Stimulated activated effector memory CD8-positive, alpha-beta T cell treated with anti-CD3 and anti-CD28 coated beads, Interleukin-12 subunit alpha, Interleukin-12 subunit beta, amount 100 ng/mL, for 72 hours (primary cell): ENCODE measurements around the gene ANXA9.

ENCODE experiments used
- ATAC-seq: fragments of 150-1000 bp; cut with Tn5 transposase; 2 replicates; pipeline ENCODE4 v1.10.0; 2021
- DNase-seq, 2 donors: peaks; one replicate each; pipeline ENCODE4 v3.0.0; 2021 to 2022; ENCODE audit warnings: low spot score in 2 of 2
- H3K27ac Mint-ChIP-seq: one replicate; pipeline ENCODE4 v1.8.0; 2022; ENCODE audit warnings: mild to moderate bottlenecking, mixed read lengths
- H3K36me3 Mint-ChIP-seq: one replicate; pipeline ENCODE4 v1.8.0; 2022; ENCODE audit warnings: mild to moderate bottlenecking, mixed read lengths
- H3K4me1 Mint-ChIP-seq: one replicate; pipeline ENCODE4 v1.8.0; 2022; ENCODE audit warnings: mixed read lengths
- H3K4me3 Mint-ChIP-seq: one replicate; pipeline ENCODE4 v1.8.0; 2022; ENCODE audit warnings: mild to moderate bottlenecking, mixed read lengths
- H3K9me3 Mint-ChIP-seq: one replicate; pipeline ENCODE4 v1.8.0; 2022; ENCODE audit warnings: mixed read lengths

Gene ANXA9

GRCh38 chr1:150981805-150982712 is at the start of gene ANXA9:
ANXA9 (plus strand) TSS chr1:150982292; CDS start chr1:150983106, 814 bp downstream.
- H3K36me3 Mint-ChIP-seq: peaks cover 6% of the 10 kb centered on the region
- no peaks in the 10 kb centered on the region for H3K9me3 Mint-ChIP-seq
- H3K27ac Mint-ChIP-seq: no peak within 1 kb of the TSS
- ATAC-seq (peak; percentile 73), DNase-seq (no peak)
- H3K4me1 Mint-ChIP-seq: peaks cover 8% of the 10 kb centered on the region
- no peak within 1 kb of the TSS for H3K4me3 Mint-ChIP-seq

GRCh38 chr1:150944856-150945255 is 37.2 kb upstream of the ANXA9 start:
- Mint-ChIP-seq H3K9me3 (no peaks in the 10 kb centered on the region), H3K36me3 (peaks cover 100% of the 10 kb centered on the region), H3K27ac (peak overlapping the region; percentile 82), H3K4me3 (no peak overlapping the region), H3K4me1 (peaks cover 6% of the 10 kb centered on the region)
- ATAC-seq (no peak), DNase-seq (no peak)

DNA sequence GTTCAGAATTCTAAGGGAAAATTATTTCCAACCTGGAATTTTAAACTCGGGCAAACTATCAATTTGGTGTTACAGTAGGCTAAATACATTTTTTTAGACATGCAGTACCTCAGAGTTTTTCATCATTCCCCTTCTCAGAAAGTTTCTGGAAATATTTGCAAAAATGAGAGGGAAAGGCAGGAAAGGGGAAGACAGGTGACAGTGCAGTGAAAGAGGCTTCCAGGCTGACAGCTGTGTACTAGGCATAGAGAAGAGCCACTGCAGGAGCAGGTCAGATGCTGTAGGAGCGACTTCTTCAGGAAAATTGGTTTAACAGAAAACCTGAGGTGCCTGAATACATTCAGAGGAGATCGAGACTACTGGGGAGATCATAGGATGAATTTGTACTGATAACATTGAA is 27.4 kb upstream of the ANXA9 start:
- no peak for DNase-seq
- Mint-ChIP-seq H3K4me1 (peaks cover 5% of the 10 kb centered on the region), H3K36me3 (peaks cover 100% of the 10 kb centered on the region), H3K4me3 (no peak overlapping the region), H3K27ac (peak overlapping the region; percentile 40), H3K9me3 (no peaks in the 10 kb centered on the region)
- ATAC-seq: no peak

- Mint-ChIP-seq H3K27ac (peak overlapping the region; percentile 85), H3K36me3 (peaks cover 100% of the 10 kb centered on the region), H3K4me3 (no peak overlapping the region), H3K9me3 (no peaks in the 10 kb centered on the region), H3K4me1 (peaks cover 5% of the 10 kb centered on the region)
- no peak for ATAC-seq
- no peak for DNase-seq
Measured at GRCh38 chr1:150955280-150955679, 26.8 kb upstream of the ANXA9 start.

GRCh38 chr1:150957666-150958065 is 24.4 kb upstream of the ANXA9 start:
- Mint-ChIP-seq H3K4me3 (no peak overlapping the region), H3K36me3 (peaks cover 100% of the 10 kb centered on the region), H3K27ac (no peak overlapping the region), H3K9me3 (no peaks in the 10 kb centered on the region), H3K4me1 (peaks cover 5% of the 10 kb centered on the region)
- DNase-seq (no peak), ATAC-seq (no peak)

DNA sequence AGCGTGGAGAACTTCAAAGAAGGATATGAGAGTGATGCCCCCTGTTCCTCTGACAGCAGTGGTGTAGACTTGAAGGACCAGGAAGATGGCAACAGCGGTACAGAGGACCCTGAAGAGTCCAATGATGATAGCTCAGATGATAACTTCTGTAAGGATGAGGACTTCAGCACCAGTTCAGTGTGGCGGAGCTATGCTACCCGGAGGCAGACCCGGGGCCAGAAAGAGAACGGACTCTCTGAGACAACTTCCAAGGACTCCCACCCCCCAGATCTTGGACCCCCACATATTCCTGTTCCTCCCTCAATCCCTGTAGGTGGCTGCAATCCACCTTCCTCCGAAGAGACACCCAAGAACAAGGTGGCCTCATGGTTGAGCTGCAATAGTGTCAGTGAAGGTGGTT is 21.4 kb upstream of the ANXA9 start:
- Mint-ChIP-seq H3K4me1 (peaks cover 5% of the 10 kb centered on the region), H3K36me3 (peaks cover 99% of the 10 kb centered on the region), H3K9me3 (no peaks in the 10 kb centered on the region), H3K27ac (no peak overlapping the region), H3K4me3 (no peak overlapping the region)
- ATAC-seq (no peak), DNase-seq (no peak)

DNA sequence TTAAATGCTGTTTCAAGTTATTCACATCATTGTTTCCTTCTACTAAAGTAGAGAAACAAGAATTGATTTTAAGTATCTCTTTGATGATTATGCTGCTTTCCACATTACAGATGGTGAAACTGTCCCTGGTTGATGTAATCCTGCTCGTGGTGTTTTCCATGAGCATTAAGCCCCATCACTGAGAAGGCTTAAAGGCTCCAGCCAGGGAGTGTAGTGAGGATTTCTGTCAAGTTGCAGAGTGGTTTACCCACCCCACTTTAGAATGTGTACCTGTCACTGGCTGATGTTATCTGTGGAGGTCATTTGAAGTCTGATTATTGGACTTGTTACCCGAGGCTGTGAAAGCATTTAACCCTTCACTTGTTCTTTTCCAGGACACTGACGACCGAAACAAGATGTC is 20.3 kb upstream of the ANXA9 start:
- ATAC-seq (no peak), DNase-seq (no peak)
- Mint-ChIP-seq H3K4me3 (no peak overlapping the region), H3K27ac (no peak overlapping the region), H3K4me1 (peaks cover 5% of the 10 kb centered on the region), H3K36me3 (peaks cover 99% of the 10 kb centered on the region), H3K9me3 (no peaks in the 10 kb centered on the region)

DNA sequence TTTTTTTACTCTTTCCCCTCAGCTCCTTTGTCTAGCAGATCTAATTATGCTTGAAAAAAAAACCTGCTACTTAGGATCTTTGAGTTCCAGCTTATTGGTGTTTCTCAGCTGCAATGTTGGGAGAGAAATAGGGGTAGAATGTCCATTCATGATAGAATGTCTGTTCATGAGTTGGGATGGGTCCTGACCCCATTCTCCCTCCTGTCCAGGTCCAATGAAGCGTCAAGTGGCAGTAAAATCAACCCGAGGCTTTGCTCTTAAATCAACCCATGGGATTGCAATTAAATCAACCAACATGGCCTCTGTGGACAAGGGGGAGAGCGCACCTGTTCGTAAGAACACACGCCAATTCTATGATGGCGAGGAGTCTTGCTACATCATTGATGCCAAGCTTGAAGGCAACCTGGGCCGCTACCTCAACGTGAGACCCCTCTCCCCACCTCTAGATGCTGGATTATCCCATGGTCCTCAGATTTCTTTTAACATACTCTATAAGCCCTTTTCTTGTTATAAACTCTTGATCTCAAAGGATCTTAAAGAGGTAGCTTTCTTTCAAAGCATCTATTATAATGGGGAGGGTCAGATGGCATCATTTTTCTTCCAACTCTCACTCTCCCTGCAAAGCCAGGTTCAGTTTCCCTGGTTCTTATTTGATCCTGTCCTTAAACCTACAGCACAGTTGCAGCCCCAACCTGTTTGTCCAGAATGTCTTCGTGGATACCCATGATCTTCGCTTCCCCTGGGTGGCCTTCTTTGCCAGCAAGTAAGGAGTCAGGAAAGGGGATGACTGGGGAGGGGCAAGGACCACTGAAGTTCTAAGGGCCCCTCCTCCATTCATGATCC is 18.6 kb upstream of the ANXA9 start:
- H3K27ac Mint-ChIP-seq: peak overlapping the region; percentile 10
- DNase-seq: no peak
- no peak overlapping the region for H3K4me3 Mint-ChIP-seq
- peaks cover 99% of the 10 kb centered on the region for H3K36me3 Mint-ChIP-seq
- no peak for ATAC-seq
- no peaks in the 10 kb centered on the region for H3K9me3 Mint-ChIP-seq
- H3K4me1 Mint-ChIP-seq: no peaks in the 10 kb centered on the region

DNA sequence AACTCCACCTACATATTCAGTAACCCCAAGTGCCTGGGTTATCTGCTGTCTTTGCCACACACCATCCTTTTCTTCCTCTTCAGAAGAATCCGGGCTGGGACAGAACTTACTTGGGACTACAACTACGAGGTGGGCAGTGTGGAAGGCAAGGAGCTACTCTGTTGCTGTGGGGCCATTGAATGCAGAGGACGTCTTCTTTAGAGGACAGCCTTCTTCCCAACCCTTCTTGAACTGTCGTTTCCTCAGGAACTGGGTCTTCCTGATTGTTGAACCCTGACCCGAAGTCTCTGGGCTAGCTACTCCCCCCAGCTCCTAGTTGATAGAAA is 18.0 kb upstream of the ANXA9 start:
- Mint-ChIP-seq H3K4me1 (no peaks in the 10 kb centered on the region), H3K27ac (peak overlapping the region; percentile 10), H3K9me3 (no peaks in the 10 kb centered on the region), H3K4me3 (no peak overlapping the region), H3K36me3 (peaks cover 99% of the 10 kb centered on the region)
- DNase-seq: no peak
- ATAC-seq: no peak

- H3K4me3 Mint-ChIP-seq: no peak overlapping the region
- H3K27ac Mint-ChIP-seq: no peak overlapping the region
- H3K36me3 Mint-ChIP-seq: peaks cover 94% of the 10 kb centered on the region
- peaks cover 7% of the 10 kb centered on the region for H3K4me1 Mint-ChIP-seq
- DNase-seq (no peak), ATAC-seq (no peak)
- H3K9me3 Mint-ChIP-seq: no peaks in the 10 kb centered on the region
Measured at GRCh38 chr1:150965605-150966004, 16.5 kb upstream of the ANXA9 start.

GRCh38 chr1:150966011-150966410 is 16.1 kb upstream of the ANXA9 start:
- H3K27ac Mint-ChIP-seq: peak overlapping the region; percentile 83
- ATAC-seq (no peak), DNase-seq (no peak)
- H3K4me1 Mint-ChIP-seq: peaks cover 11% of the 10 kb centered on the region
- no peak overlapping the region for H3K4me3 Mint-ChIP-seq
- H3K36me3 Mint-ChIP-seq: peaks cover 94% of the 10 kb centered on the region
- no peaks in the 10 kb centered on the region for H3K9me3 Mint-ChIP-seq

GRCh38 chr1:150967936-150968335 is 14.2 kb upstream of the ANXA9 start:
- DNase-seq (no peak), ATAC-seq (no peak)
- H3K9me3 Mint-ChIP-seq: no peaks in the 10 kb centered on the region
- no peak overlapping the region for H3K4me3 Mint-ChIP-seq
- H3K27ac Mint-ChIP-seq: peak overlapping the region; percentile 83
- H3K36me3 Mint-ChIP-seq: peaks cover 90% of the 10 kb centered on the region
- H3K4me1 Mint-ChIP-seq: peaks cover 30% of the 10 kb centered on the region

DNA sequence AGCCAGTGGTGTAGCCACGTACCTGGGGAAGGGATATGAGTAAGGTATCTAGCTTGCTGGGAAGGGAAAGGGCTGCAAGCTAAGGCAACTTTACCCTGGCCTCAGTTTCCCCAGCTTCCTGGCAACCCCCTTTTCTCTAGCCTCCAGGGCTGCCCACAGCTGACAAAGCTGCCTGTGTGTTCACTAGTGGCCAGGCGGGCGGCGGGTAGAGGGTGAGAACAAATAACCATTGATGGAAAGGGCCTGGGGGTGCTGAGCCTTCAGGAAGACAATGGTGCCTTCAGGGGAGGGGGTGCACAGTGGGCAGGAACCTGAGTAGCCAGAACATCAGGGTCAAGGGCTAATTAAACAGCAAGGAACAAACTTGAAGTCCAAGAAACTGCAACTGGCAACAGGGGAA is 13.6 kb upstream of the ANXA9 start:
- H3K4me3 Mint-ChIP-seq: no peak overlapping the region
- no peak for DNase-seq
- peak overlapping the region; percentile 65 for H3K27ac Mint-ChIP-seq
- ATAC-seq: no peak
- H3K36me3 Mint-ChIP-seq: peaks cover 90% of the 10 kb centered on the region
- no peaks in the 10 kb centered on the region for H3K9me3 Mint-ChIP-seq
- H3K4me1 Mint-ChIP-seq: peaks cover 36% of the 10 kb centered on the region

DNA sequence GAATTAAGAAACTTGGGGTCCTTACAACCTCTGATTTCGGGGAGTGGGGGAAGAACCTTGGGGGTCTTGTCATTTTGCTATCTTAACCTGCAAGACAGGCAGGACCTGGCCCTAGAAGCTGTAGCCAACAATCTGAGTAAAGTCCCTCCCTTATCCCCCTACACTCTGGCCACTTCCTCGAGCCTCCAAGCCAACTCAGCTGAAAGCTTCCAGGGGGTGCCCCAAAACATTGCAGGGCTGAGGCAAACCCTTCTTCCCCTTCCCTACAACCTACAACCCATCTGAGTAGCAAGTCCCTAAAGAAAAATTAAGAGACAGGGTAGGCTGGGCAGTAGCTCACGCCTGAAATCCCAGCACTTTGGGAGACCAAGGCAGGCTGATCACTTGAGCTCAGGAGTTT is 12.5 kb upstream of the ANXA9 start:
- Mint-ChIP-seq H3K9me3 (no peaks in the 10 kb centered on the region), H3K4me1 (peaks cover 39% of the 10 kb centered on the region), H3K27ac (peak overlapping the region; percentile 92), H3K36me3 (peaks cover 79% of the 10 kb centered on the region), H3K4me3 (no peak overlapping the region)
- DNase-seq (no peak), ATAC-seq (no peak)

DNA sequence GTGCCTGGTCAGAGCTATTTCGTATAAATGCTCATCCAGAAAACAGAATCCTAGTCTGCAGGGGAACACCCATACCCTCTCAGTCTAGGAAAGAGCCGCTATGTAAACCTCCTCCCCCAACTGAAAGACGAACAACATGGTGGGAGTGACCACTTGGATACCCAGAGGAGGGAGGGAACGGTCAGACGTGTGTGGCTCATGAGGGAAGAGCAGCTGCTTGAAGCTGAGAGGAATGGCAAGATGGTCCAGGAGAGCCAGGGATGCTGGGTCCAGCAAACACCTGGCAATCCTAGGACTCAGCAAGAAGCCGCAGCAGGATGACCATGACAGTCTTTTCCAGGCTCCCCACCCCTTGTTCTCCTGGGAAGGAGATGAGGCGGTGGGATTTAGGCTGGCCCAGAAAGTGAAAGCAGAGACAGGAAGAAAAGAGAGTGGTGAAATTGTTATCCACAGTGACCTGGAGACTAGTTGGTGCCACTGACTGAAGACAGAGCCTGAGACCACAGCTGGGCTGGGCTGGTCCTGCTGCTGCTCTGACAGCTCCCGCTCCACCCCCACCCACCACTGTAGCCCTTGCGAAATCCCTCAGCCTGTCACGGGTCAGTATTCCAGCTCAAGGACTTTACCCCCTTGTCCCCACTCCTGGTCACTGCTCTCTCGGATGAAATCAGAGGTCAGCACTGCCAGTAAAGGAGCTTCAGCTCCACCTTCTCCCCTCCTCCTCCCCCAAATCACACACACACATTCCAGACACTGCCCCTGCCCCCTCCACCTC is 11.1 kb upstream of the ANXA9 start:
- ATAC-seq (no peak), DNase-seq (no peak)
- H3K4me1 Mint-ChIP-seq: peaks cover 48% of the 10 kb centered on the region
- H3K4me3 Mint-ChIP-seq: peak overlapping the region; percentile 44
- H3K27ac Mint-ChIP-seq: peak overlapping the region; percentile 92
- peaks cover 67% of the 10 kb centered on the region for H3K36me3 Mint-ChIP-seq
- H3K9me3 Mint-ChIP-seq: no peaks in the 10 kb centered on the region
